ENCODE measurements around the gene TFB2M.
"Not testable (repeated sequence)": the region's sequence is repeated elsewhere in the genome, so short reads cannot be mapped to it uniquely, and the experiment has no call there.

Gene TFB2M, protein sequence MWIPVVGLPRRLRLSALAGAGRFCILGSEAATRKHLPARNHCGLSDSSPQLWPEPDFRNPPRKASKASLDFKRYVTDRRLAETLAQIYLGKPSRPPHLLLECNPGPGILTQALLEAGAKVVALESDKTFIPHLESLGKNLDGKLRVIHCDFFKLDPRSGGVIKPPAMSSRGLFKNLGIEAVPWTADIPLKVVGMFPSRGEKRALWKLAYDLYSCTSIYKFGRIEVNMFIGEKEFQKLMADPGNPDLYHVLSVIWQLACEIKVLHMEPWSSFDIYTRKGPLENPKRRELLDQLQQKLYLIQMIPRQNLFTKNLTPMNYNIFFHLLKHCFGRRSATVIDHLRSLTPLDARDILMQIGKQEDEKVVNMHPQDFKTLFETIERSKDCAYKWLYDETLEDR

DNA sequence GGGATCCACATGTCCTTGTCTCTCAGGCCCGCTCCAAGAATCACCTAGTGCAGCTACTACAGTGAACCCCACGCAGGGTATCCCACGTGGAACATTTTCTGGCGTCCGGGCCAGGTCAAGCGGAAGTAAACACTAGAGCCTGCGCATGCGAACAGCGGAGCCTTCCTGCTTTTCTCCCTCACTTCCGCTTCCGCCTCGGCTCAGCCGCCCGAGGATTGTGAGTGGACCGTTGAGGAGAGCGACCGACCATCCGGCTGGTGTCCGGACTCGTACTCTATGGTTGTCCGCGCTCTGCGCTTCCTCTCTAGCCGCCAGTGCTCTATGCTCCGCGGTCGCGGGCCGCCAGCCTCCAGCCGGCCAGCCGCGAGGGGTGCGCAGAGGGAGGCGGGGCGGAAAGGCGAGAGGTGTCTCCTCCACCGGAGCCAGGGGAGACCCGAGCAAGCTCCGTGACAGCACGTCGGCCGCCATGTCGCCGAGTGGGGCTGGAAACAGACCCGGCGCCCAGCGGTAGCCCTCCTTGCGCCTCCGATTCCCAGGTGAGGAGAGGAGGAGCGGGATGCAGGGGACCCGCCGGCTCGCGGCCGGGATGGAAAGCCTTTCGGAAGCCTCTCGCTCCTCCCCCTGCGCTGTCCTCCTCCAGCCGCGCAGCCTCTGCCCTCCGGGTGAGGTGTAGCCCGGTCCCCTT is at the start of gene TFB2M, which contains the start of gene CNST:
TFB2M (minus strand) TSS at position 134 of the 685 bp plus-strand sequence; CDS start at position 11, 123 bp downstream.
CNST (plus strand) TSS at position 329 of the 685 bp plus-strand sequence. CDS start 25,107 bp downstream, outside the sequence.
- peak; percentile 98 for DNase-seq

DNA sequence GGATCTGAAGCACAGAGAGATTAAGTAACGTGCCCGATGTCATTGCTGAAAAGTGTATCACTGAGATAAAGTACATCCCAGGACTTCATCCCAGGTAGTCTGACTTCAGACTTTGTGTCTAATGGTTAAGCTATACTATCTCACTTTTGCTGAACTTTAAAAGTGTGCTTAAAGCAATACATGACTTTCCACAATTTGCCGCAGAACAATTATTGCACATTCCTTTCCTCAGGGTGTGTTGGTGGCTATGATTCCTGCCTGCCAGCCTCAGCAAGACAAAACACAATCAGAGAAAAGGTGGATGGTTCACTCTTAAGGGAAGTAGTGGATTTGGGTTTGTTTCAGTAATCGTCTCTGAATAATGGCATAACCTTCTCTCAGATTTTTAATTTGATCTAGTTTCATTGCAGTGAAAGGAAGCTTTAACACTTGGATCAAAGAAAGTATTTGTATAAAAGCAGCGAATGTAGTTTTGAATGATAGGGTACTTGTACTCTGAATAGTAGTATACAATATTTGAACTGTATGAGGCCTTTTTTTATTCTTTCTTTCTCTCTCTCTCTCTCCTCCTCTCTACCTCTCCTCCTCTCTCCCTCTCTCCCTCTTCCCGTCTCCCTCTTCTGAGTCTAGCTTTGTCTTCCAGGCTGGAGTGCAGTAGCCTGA is 47.2 kb upstream of the TFB2M start:
- no peak for DNase-seq

DNA sequence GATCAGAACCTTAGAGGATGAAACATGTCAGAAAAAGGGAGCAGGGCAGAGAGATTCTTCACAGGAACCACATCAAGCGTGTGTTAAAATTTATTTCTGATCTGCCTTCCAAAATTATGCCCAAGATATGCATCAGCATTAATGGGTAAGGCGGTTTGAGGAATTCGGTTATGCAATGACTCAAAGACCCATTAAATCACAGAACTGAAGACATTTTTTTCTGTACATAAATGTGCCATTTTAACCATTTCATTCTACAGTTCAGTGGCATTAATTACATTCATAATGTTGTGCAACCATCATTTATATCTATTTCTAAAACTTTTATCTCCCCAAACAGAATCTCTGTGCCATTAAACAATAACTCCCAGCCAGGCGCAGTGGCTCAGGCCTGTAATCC is 43.6 kb upstream of the TFB2M start:
- DNase-seq, result no peak

DNA sequence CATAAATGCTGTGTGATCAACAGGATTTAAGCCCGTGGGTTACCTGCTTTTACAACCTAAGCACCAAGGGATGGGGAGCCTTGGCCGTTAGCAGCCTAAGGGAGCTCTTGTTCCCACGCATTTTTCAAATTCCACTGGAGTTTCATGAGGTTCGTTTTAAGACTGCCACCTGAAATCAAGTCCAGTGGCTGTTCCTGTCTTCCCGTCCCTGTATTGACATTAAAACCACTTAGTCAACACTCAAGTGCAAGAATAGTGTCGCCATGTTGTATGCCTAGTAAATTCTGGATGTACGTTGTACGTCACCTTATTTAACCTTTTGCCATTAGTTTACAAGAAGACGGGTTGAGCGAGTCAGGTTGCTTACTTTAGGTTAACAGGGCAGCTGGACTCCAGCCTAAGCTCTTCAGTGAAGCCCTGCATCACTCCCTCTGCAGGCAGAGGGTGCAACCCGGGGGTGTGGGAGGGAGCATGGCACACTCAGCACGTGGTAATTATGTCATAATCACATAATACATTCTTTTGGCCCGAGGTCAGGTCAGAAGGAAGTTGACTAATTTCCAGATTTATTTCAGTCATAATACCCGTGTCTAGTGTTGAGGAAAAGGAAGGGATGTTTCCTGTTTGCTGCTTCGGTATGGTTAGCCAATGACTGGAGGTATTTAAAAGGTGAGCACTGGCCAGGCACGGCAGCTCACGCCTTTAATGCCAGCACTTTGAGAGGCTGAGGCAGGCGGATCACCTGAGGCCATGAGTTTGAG is 42.7 kb upstream of the TFB2M start:
- DNase-seq, result no peak

DNA sequence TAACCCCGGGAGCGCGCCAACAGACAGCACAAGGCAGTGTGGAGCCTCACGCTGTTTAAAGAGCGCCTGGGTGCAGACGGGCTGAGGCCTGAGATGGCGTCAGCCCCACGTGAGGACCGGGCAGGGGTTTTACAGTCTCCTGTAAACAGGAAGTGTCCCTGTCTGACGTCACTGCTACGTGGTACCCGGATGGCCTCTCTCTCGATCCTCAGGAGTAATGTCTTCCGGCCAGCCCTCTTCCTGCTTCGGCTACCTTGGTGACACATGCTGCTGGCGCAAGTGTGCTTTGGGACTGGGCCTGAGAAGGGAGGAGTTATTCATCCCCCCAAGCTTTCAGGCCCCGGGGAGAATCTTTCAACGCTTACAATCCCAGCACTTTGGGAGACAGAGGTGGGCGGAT is 41.4 kb upstream of the TFB2M start:
- DNase-seq, result no peak

DNA sequence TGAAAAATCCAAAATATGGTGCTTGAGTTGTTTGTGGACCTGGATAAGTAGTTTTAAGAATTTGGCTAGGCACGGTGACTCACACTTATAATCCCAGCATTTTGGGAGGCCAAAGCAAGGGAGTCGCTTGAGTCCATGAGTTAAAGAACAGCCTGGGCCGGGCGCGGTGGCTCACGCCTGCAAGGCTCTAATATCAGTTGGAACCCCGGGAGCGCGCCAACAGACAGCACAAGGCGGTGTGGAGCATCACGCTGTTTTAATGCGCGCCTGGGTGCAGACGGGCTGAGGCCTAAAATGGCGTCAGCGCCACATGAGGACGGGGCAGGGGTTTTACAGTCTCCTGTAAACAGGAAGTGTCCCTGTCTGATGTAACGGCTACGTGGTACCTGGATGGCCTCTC is 39.2 kb upstream of the TFB2M start:
- DNase-seq, result not testable (repeated sequence)

DNA sequence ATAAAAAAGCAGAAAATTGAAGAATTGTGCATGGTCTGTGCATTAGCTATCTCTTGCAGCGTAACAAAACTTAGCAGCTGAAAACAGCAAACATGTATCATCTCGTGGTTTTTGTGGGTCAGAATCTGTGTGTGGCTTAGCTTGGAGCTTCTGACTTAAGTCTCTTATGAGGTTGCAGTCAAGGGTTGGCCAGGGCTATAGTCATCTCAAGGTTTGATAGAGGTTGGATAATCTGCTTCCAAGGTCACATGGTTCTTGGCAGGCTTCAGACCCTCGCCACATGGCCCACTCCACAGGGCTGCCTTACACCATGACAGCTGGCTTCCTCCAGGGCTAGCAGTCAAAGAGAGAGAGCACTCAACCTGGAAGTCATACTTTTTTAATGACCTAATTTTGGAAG is 36.1 kb upstream of the TFB2M start:
- no peak for DNase-seq

DNA sequence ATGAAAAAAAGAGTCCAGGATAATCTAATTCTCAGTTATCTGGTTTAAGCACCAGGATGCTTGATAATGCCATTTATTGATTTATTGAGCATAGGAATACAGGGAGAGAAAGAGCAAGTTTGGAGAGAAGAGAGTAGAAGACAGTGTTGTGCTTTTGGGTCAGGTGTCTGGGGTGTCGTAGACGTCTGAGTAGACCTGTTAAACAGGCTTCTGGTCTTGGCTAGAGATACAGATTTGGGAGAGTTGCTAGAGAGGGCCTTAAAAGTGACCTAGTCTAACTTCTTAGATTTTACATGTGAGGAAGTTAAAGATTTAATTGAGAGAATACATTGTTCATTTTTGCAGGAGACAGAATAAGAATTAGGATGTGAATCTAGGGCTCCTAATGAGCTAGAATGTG is 34.5 kb upstream of the TFB2M start:
- no peak for DNase-seq

DNA sequence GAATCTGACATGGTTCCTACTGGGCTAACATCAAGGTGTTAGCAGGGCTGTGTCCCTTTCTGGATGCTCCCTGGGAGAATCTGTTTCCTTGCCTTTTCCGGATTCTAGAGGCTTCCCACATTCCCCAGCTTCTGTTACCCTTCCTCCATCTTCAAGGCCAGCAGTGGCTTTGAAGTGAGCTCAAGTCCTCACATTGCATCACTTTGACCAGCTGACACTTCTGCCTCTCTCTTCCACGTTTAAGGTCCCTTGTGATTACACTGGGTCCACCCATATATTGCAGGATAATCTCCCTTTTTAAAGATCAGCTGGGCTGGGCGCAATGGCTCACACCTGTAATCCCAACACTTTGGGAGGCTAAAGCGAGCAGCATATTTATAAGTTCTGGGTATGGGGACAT is 33.3 kb upstream of the TFB2M start:
- no peak for DNase-seq

DNA sequence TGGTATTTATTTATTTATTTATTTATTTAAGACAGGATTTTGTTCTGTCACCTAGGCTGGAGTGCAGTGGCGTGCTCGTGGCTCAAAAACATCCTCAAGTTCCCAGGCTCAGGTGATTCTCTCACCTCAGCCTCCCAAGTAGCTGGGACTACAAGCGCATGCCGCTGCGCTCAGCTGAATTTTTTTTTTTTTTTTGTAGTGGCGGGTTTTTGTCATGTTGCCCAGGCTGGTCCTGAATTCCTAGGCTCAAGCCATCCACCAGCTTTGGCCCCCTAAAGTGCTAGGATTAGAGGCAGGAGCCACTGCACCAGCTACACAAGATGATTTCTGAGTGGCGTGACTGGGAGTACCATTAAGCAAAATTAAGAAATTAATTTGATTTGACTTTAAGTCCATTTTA is 31.9 kb upstream of the TFB2M start:
- no peak for DNase-seq

DNA sequence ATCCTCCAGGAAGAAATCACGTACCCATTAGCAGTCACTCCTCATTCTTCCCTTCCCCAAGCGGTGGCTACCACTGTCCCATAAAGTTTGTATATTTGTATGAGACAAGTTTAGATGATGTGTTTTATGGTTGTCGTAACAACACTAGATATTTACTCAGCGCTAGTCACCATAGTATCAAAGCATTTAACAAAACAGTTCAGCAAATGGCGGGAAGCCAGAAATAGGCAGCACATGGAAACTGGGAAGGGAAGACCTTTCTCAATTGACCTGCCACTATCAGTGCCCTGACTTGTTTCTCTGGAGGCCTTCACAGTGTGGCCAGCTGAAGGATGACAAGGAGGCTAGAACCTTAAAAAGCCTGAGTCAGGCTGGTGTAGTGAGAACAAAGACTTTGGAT is 31.3 kb upstream of the TFB2M start:
- DNase-seq, result no peak

DNA sequence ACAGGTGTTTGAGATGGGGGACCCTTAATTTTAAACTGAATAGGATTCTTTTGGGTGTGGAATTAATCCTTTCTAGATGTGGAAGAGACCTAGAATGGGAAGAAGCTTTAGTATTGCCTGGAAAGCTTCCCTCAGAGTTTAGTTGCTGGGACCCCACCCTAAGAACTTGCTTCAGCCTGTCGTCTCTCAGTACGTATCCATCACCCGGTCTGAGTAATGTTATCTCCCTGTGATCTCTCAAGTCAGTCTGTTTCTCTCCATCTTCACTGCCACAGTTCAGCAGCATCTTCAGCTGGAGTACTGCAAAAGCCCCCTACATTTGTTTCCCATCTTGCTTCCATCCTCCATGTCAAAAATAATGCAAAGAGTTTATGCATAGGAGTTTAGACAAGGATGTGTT is 29.1 kb upstream of the TFB2M start:
- DNase-seq, result no peak

DNA sequence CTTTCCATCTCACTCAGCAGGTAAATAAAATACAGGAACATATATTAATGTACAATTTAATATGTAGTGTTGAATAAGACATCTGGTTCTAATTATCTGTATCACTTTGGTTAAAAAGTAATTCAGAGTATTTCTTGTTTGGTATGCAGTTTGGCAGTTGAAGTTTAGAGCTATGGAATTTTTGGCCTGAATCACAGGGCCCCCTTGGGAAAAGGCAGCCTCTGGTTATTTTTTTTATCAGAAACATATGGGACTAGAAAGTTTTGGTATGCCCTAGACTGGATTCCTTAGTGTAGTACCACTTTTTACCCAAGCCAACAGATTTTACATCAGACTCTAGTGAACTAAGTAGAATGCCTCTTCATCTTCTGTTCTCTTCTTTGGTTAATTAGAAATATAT is 26.6 kb upstream of the TFB2M start:
- DNase-seq, result no peak

DNA sequence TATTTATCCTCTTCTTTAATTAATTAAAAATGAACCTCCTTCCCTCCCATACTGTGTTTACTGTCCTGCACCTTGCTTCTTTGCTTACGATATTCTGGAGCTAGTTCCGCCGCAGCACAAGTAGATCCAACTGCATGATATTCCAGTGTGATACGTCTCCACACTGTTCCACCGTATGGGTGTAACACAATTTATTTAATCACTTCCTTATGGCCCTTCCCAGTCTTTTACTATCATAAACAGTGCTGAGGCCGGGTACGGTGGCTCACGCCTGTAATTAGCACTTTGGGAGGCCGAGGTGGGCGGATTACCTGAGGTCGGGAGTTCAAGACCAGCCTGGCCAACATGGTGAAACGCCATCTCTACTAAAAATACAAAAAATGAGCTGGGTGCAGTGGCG is 25.9 kb upstream of the TFB2M start:
- DNase-seq, result no peak

DNA sequence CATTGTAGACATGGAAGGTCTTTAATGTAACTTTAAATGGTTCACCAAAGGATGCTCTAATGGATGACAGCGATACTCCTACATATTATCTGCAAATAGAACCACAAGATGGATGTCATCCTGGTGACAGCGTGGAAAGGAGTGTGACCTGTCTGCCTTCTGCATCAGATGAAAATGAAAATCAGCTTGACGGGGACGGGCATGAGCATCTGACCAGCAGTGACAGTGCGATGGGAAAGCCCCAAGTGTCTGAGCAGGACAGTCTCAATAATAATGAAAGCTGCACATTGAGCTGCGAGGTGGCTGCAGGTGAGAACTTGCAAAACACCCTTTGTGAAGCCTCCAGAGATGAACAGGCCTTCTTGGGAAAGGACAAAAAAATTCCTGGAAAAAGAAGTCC is 25.4 kb upstream of the TFB2M start:
- no peak for DNase-seq

DNA sequence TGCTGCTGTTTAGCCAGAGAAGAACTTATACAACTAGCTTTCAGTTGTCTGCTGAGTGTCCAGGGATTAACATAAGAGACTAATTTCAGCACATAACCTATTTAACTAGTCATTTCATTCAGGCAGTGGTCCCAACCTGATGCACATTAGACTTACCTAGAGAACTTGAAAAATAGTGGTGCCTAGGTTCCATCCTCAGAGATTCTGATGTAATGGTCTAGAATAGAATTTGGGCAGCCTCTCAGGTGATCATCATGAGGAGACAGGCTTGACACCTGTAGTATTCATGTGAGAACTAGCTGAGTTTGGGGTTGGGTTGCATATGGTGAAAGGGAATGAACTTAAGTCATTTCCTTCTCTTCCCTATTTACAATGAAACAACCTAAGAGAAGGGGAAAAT is 25.0 kb upstream of the TFB2M start:
- no peak for DNase-seq

DNA sequence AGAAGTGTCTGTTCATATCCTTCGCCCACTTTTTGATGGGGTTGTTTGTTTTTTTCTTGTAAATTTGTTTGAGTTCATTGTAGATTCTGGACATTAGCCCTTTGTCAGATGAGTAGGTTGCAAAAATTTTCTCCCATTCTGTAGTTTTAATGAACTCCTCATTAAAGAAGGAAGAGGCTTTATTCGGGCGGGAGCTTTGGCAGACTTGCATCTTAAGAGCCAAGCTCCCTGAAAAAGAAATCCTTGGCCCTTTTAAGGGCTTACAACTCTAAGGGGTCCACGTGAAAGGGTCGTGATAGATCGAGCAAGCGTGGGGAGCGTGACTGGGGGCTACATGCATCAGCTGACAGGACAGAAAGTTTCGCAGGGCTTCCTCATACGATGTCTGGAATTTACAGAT is 23.9 kb upstream of the TFB2M start:
- not testable (repeated sequence) for DNase-seq

DNA sequence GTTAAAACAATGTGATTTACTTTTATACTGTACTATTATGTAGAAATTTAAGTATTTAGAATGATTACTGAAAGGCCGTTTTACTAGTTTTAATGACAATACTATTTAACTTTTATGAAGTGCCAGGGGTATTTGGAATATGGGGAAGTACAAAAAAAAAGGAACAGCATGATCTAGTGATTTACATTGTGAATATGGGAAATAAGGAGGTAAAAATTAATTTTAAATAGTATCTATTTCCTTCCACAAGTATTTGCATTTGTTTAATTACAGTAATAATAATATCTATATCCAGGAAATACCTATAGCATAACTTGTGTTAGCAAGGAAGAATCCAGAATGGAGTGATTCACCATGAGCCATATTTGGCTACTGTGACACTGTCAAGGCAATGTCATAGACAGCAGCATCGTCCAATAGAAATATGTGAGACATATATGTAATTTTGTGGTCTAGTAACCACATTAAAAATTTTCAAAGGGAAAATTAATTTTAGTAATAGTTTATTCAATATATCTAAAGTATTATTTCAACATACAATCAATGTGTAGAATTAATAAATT is 22.2 kb upstream of the TFB2M start:
- no peak for DNase-seq

DNA sequence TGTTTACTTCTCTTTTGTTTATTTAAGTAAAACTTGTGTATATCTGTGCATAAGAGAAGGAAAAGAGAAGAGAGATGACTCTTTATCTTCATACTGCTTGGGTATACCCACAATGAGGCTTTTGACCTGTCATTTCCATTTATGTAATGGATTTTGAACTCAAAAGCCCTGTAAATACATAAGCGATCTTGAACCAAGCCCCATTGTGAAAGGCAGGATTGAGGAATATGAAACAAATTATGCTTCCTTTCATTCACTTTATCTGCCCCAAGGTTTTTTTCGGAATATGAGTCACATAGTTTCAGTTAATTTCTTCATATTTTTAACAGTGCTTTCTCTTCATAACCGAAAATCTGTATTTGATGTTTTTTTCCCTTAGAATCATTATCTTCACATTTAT is 21.5 kb upstream of the TFB2M start:
- no peak for DNase-seq

DNA sequence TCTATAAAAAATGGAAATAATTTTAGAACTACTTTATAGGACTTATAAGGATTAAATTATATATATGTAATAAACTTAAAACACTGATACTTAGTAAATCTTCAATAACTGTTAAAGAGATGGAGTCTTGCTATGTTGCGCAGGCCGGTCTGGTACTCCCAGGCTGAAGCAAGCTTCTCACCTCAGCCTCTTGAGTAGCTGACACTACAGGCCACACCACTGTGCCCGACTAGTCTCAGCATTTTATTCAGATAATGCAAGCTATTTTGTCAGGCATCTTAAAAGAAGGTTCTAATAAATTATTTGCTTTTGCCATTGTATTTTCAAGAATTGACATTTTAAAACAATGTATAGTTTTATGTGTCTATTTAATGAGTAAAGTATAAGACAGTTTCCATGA is 21.0 kb upstream of the TFB2M start:
- no peak for DNase-seq

DNA sequence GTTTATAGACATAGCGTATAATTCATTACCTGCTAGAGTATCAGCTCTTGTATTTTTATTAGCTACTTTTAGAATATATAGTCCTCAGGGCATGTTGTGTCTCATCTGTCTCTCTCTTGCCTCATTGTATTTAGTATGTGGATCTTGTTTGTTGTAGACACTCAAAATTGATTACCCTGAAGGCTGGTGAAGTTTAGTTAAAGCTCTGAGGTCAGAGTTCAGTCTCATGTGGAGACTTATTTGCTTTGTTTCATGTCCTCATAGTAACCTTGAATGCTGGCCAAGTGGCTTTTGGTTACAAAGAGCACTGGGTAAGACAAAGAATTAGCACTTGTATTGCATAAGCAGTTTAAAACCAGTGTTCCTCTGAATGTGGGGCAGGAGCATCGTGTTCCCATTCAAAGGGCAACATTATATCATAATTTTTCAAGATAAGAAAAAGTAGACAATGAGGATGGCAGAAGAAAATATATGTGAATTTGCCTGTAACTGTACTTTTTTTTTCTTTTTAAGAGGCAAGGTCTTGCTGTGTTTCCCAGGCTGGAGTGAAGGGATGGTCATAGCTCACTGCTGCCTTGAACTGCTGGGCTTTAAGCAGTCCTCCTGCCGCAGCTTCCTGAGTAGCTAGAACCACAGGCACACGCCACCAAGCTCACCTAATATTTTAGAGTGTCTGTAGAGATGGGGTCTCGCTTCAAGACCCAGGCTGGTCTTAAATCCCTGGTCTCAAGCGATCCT is 17.6 kb upstream of the TFB2M start:
- DNase-seq, result peak; percentile 74

DNA sequence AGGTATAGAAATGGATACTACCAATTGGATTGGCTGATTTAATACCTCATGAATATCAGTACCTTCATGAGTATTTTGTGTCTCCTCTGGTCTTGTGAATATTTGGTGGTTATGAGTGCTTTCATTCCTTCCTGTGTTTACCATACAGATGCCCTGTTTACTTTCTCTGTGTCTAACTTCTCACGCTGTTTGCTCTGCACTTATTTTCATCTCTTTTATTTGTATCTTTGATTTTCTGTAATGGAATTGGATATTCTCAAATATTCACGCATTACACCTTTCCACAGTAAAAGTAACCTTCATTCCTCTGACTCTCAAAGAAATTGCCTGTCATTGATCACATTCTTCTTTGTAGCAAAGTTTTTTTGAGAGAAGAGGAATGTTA is 17.0 kb upstream of the TFB2M start:
- no peak for DNase-seq

Measured in NCI-H345 (cell line).